ENCODE measurements around the gene GFER.

The GFER gene

DNA sequence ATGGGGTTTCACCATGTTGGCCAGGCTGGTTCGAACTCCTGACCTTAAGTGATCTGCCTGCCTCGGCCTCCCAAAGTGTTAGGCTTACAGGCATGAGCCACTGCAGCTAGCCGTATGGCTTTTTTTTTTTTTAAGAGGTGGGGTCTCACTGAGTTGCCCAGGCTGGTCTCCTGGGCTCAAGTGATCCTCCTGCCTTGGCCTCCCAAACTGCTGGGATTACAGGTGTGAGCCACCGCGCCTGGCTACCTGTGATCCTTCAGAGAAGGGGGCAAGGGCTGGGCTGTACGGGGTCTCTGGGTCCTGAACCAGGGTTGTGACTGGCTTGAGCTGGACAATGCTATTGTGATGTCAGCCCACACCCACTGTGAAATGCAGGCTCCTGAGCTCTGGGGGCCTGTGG lies 17.5 kb upstream of the GFER start, which contains the start of gene RNF151:
Gene RNF151, plus strand, starts transcription at position 397 of the 400 bp plus-strand sequence. CDS start 26 bp downstream, outside the sequence.
- Histone ChIP-seq H3K4me2 (ENCODE audit: insufficient read depth, low read length) (peak within 1 kb of the TSS; percentile 96), H3K36me3 (ENCODE audit: insufficient read depth, low read length) (peaks cover 27% of the 10 kb centered on the region), H3K9ac (ENCODE audit: low read depth, low read length) (peak within 1 kb of the TSS; percentile 91), H3K27me3 (ENCODE audit: insufficient read depth, low read length, poor library complexity) (no peaks in the 10 kb centered on the region), H3K27ac (ENCODE audit: low read length) (peak within 1 kb of the TSS; percentile 86), H3K4me1 (ENCODE audit: insufficient read depth, low read length) (peaks cover 54% of the 10 kb centered on the region), H4K20me1 (ENCODE audit: insufficient read depth, low read length) (peaks cover 23% of the 10 kb centered on the region), H3K9me3 (ENCODE audit: insufficient read depth, low read length, severe bottlenecking) (no peaks in the 10 kb centered on the region), H3K79me2 (ENCODE audit: insufficient read depth, low read length) (peaks cover 54% of the 10 kb centered on the region), H2AFZ (ENCODE audit: low read depth, low read length) (no peak within 1 kb of the TSS), H3K4me3 (ENCODE audit: low read depth in 1 of 2, low read length in 2 of 2) (peak within 1 kb of the TSS; percentile 47 to 74; a peak in 3 of 4 replicates)
- TF ChIP-seq EZH2 (IDR thresholded peaks at IDR 0.05; ENCODE audit: borderline replicate concordance, low read depth, low read length, severe bottlenecking) = no peak
- TF ChIP-seq, protein P1, sequence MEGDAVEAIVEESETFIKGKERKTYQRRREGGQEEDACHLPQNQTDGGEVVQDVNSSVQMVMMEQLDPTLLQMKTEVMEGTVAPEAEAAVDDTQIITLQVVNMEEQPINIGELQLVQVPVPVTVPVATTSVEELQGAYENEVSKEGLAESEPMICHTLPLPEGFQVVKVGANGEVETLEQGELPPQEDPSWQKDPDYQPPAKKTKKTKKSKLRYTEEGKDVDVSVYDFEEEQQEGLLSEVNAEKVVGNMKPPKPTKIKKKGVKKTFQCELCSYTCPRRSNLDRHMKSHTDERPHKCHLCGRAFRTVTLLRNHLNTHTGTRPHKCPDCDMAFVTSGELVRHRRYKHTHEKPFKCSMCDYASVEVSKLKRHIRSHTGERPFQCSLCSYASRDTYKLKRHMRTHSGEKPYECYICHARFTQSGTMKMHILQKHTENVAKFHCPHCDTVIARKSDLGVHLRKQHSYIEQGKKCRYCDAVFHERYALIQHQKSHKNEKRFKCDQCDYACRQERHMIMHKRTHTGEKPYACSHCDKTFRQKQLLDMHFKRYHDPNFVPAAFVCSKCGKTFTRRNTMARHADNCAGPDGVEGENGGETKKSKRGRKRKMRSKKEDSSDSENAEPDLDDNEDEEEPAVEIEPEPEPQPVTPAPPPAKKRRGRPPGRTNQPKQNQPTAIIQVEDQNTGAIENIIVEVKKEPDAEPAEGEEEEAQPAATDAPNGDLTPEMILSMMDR (IDR thresholded peaks at IDR 0.05; ENCODE audit: borderline replicate concordance, extremely low read depth, low read length, poor library complexity, severe bottlenecking) = no peak
- no peak for ATAC-seq (ENCODE audit: insufficient read depth, low read depth)
- no peak for DNase-seq

DNA sequence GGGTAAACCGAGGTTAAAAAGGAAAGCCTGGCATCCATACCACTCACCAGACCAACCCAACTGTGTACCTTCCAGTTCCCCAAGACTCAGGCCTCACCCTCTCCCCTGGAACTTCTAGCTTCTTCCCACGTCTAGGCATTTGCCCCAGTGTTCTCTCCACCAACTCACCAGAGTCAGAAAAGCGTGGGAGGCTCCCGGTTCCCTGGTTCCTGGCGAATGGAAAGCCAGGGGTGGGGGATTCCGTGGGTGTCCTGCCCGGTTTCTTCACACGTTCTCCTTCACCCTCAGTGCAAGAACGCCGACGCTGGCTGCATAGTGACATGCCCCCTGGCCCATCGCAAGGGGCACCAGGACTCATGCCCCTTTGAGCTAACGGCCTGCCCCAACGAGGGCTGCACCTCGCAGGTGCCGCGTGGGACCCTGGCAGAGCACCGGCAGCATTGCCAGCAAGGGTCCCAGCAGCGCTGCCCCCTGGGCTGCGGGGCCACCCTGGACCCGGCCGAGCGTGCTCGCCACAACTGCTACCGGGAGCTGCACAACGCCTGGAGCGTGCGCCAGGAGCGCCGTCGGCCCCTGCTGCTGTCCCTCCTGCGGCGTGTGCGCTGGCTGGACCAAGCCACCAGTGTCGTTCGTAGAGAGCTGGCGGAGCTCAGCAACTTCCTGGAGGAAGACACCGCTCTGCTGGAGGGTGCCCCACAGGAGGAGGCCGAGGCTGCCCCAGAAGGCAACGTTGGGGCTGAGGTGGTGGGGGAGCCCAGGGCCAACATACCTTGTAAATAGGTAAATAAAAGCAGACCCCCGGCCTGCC lies 15.6 kb upstream of the GFER start:
- Histone ChIP-seq H3K9ac (ENCODE audit: low read depth, low read length) (no peak overlapping the region), H3K27ac (ENCODE audit: low read length) (no peak overlapping the region), H3K9me3 (ENCODE audit: insufficient read depth, low read length, severe bottlenecking) (no peaks in the 10 kb centered on the region), H3K4me2 (ENCODE audit: insufficient read depth, low read length) (no peak overlapping the region), H3K4me1 (ENCODE audit: insufficient read depth, low read length) (peaks cover 46% of the 10 kb centered on the region), H3K4me3 (ENCODE audit: low read depth in 1 of 2, low read length in 2 of 2) (no peak overlapping the region), H3K36me3 (ENCODE audit: insufficient read depth, low read length) (peaks cover 8% of the 10 kb centered on the region), H3K27me3 (ENCODE audit: insufficient read depth, low read length, poor library complexity) (no peaks in the 10 kb centered on the region), H3K79me2 (ENCODE audit: insufficient read depth, low read length) (peaks cover 57% of the 10 kb centered on the region), H4K20me1 (ENCODE audit: insufficient read depth, low read length) (peaks cover 17% of the 10 kb centered on the region), H2AFZ (ENCODE audit: low read depth, low read length) (no peak overlapping the region)
- DNase-seq (no peak), ATAC-seq (ENCODE audit: insufficient read depth, low read depth) (no peak)
- TF ChIP-seq EZH2 (IDR thresholded peaks at IDR 0.05; ENCODE audit: borderline replicate concordance, low read depth, low read length, severe bottlenecking) = no peak
- TF ChIP-seq, protein P1 (IDR thresholded peaks at IDR 0.05; ENCODE audit: borderline replicate concordance, extremely low read depth, low read length, poor library complexity, severe bottlenecking) = no peak

DNA sequence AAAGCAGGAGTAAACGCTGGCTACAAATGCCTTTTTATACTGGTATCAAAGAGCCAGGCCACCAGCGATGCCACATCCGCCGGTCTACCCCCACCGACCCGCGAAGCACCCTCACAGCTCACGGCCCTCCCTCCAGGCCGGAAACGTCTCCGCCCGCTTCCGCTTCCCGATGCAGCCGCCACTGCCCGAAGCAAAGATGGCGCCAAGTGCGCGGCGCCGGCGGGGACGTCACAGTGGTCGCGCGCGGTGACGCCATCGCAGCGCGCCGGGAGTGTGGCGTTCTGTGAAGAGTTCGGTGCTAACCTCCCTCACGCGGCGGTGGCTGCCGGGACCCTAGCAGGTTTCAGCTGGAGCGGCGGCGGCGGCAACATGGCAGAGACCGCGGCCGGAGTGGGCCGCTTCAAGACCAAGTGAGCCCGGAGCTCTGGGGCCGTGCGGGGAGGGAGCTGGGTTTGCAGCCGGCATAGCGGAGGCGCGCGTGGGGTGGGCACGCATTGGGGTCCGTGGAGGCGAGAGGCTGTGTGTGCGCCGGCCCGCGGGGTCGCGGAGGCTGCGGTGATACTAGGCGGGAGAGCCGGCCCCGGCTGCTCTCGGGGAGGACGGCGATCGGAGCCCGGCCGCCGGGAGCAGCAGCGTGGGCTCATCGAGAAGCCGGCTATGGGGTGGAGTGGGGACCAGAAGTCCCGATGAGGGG lies 12.1 kb upstream of the GFER start, which contains the start of gene TBL3:
Gene TBL3, plus strand, starts transcription at position 258 of the 694 bp plus-strand sequence. Its CDS starts 112 bp downstream, at position 370.
- no peaks in the 10 kb centered on the region for H3K27me3 ChIP-seq (ENCODE audit: insufficient read depth, low read length, poor library complexity)
- ATAC-seq (ENCODE audit: insufficient read depth, low read depth) = peak; percentile 96

More for the DNA sequence above, 12.1 kb upstream of the GFER start, which contains the start of gene TBL3:
- Histone ChIP-seq H3K4me2 (ENCODE audit: insufficient read depth, low read length) (peak within 1 kb of the TSS; percentile 99), H3K27ac (ENCODE audit: low read length) (peak within 1 kb of the TSS; percentile 91), H3K79me2 (ENCODE audit: insufficient read depth, low read length) (peaks cover 43% of the 10 kb centered on the region), H4K20me1 (ENCODE audit: insufficient read depth, low read length) (peaks cover 31% of the 10 kb centered on the region), H3K9ac (ENCODE audit: low read depth, low read length) (peak within 1 kb of the TSS; percentile 74), H3K9me3 (ENCODE audit: insufficient read depth, low read length, severe bottlenecking) (no peaks in the 10 kb centered on the region), H3K36me3 (ENCODE audit: insufficient read depth, low read length) (peaks cover 31% of the 10 kb centered on the region), H2AFZ (ENCODE audit: low read depth, low read length) (peak within 1 kb of the TSS; percentile 70), H3K4me3 (ENCODE audit: low read depth in 1 of 2, low read length in 2 of 2) (peak within 1 kb of the TSS; percentile 65 to 73), H3K4me1 (ENCODE audit: insufficient read depth, low read length) (peaks cover 34% of the 10 kb centered on the region)
- TF ChIP-seq EZH2 (IDR thresholded peaks at IDR 0.05; ENCODE audit: borderline replicate concordance, low read depth, low read length, severe bottlenecking) = no peak
- TF ChIP-seq, protein P1 (IDR thresholded peaks at IDR 0.05; ENCODE audit: borderline replicate concordance, extremely low read depth, low read length, poor library complexity, severe bottlenecking) = no peak
- DNase-seq = peak; percentile 97

Measured in DND-41 (cell line).